Lower leg skin (tissue), 4 donors: ENCODE measurements around the gene NPC1L1. TPM values are rescaled to one million over a fixed set of nuclear protein-coding genes. Genes with fewer than 3 reads are reported as not detected.

ENCODE experiments used
- DNase-seq, 2 donors: peaks; one replicate each; pipeline ENCODE4 v3.0.0-alpha.2; 2019; ENCODE audit warnings: low spot score in 2 of 2
- H3K4me3 ChIP-seq: fragments of 200-600 bp; sonication (generic); 2 replicates; pipeline ENCODE4 v1.5.1; 2017; ENCODE audit warnings: mild to moderate bottlenecking, low read depth; ENCODE audit not compliant: poor library complexity, severe bottlenecking
- CTCF ChIP-seq, 3 donors: fragments of 450-650 bp; IDR thresholded peaks; one replicate each; pipeline ENCODE4 v1.5.1; 2016; ENCODE audit warnings: antibody characterized with exemption in 3 of 3, mild to moderate bottlenecking in 3 of 3, moderate library complexity in 2 of 3
- POLR2A ChIP-seq, 2 donors: fragments of 450-650 bp; IDR thresholded peaks; one replicate each; pipeline ENCODE4 v1.6.1; 2016 to 2017; ENCODE audit warnings: antibody characterized with exemption in 2 of 2, mild to moderate bottlenecking in 1 of 2, moderate library complexity in 1 of 2
- WGBS, 2 donors: methylation state at CpG; one replicate each; pipeline ENCODE4 v1.1.5; 2018; 5-methylcytosine and 5-hydroxymethylcytosine counted together
- intact Hi-C: fragments of 100-400 bp; cut with DNase I; formaldehyde crosslinking; loops from one replicate; pipeline ENCODE4 v1.15.0; 2023; ENCODE audit warnings: low total_unique reads
- total RNA-seq, 4 donors: library from RNA; depleted of rRNA; stranded (reverse); fragments of >200 nt; gene quantifications; one replicate each; pipeline ENCODE4 v1.1.0, GENCODE V29; 2016

The NPC1L1 gene
- total RNA-seq, 4 donors from 2014 or later = 0.08 to 0.13 (median 0.10) TPM; not detected in 1

- intact Hi-C loops = loop anchor here (10.0 kb wide), 2 partner anchors 58 to 228 kb away; no protein-coding TSS in a partner anchor
- 29 to 44% methylated on average over 3 of the region's 3 CpGs for WGBS, 2 donors
- H3K4me3 ChIP-seq = no peak overlapping the region
- DNase-seq = no peak
- TF ChIP-seq CTCF (IDR thresholded peaks at IDR 0.05) = no peak
- no peak for TF ChIP-seq POLR2A (IDR thresholded peaks at IDR 0.05)
Observed at GRCh38 chr7:44472843-44473242, 68.3 kb downstream of the NPC1L1 start.

GRCh38 chr7:44471850-44472249 lies 69.3 kb downstream of the NPC1L1 start:
- H3K4me3 ChIP-seq = no peak overlapping the region
- intact Hi-C loops = loop anchor here (10.0 kb wide), 2 partner anchors 57 to 227 kb away; no protein-coding TSS in a partner anchor
- 79 to 81% methylated on average over 3 of the region's 3 CpGs for WGBS, 2 donors
- TF ChIP-seq CTCF (IDR thresholded peaks at IDR 0.05) = no peak
- no peak for TF ChIP-seq POLR2A (IDR thresholded peaks at IDR 0.05)
- DNase-seq = no peak

GRCh38 chr7:44471436-44471835 lies 69.7 kb downstream of the NPC1L1 start:
- TF ChIP-seq POLR2A (IDR thresholded peaks at IDR 0.05) (no peak), CTCF (IDR thresholded peaks at IDR 0.05) (no peak)
- no peak overlapping the region for H3K4me3 ChIP-seq
- WGBS, 2 donors = 95 to 96% methylated on average over 1 of the region's 1 CpG
- intact Hi-C loops = loop anchor here (10.0 kb wide), 2 partner anchors 57 to 227 kb away; no protein-coding TSS in a partner anchor
- no peak for DNase-seq

GRCh38 chr7:44470628-44471245 lies 70.4 kb downstream of the NPC1L1 start:
- 92 to 93% methylated on average over 5 of the region's 5 CpGs for WGBS, 2 donors
- DNase-seq = no peak
- intact Hi-C loops = loop anchor here (10.0 kb wide), 2 partner anchors 56 to 226 kb away; no protein-coding TSS in a partner anchor
- H3K4me3 ChIP-seq = no peak overlapping the region
- no peak for TF ChIP-seq POLR2A (IDR thresholded peaks at IDR 0.05)
- TF ChIP-seq CTCF (IDR thresholded peaks at IDR 0.05) = no peak

GRCh38 chr7:44470135-44470479 lies 71.0 kb downstream of the NPC1L1 start:
- TF ChIP-seq CTCF (IDR thresholded peaks at IDR 0.05) = no peak
- no peak for TF ChIP-seq POLR2A (IDR thresholded peaks at IDR 0.05)
- no peak overlapping the region for H3K4me3 ChIP-seq
- no peak for DNase-seq
- WGBS, 2 donors = 90 to 93% methylated on average over 2 of the region's 2 CpGs
- intact Hi-C loops = loop anchor here (10.0 kb wide), 2 partner anchors 55 to 225 kb away; no protein-coding TSS in a partner anchor
